Ureter (tissue), 1 donor: ENCODE measurements around the gene ATXN7L1. TPM values are rescaled to one million over a fixed set of nuclear protein-coding genes. Genes with fewer than 3 reads are reported as not detected.
"Not testable (repeated sequence)": the region's sequence is repeated elsewhere in the genome, so short reads cannot be mapped to it uniquely, and the experiment has no call there.

Source experiments
- DNase-seq: peaks from one replicate; pipeline ENCODE4 v3.0.0-alpha.2; 2020; ENCODE audit warnings: low spot score
- total RNA-seq: library from RNA; stranded (reverse); gene quantifications from one replicate; pipeline ENCODE4 v1.2.4, GENCODE V29; 2023
- donor health status: DM: yes; HTN: yes; CAD: no.

Gene ATXN7L1
- total RNA-seq, 1 donor from 2014 or later, result 31.6 TPM

DNA sequence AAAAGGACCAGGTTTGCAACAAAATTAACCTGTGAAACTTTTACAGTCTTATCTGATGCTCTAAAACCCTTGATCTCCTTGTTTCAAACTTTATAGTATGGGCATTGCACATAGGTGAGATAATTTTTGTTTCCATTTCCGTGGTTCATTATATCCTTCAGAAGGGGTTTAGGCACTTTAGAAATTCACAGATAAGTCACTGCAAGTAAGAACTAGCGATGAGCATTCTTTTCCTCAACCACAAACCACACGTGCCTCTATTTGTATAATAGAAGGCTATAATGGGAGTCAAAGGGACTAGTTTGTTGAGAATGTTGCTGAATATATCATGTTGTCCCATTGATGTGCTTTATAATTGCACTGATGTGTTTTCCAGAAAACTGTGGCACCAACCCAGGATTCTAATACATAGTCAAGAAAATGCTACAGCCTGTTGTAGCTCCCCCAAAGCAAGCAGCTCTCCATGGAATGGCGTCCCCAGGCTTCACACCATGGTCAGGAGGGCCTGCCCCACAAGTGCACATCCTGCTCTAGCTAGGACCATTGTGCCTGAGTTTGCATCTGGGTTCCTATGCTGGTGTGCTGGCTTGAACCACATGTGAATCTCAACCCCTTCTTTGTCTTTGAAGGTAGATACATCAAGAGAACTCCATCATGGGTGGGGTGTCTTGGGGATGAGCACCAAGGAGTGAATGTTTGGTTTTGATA lies 14.0 kb upstream of the ATXN7L1 start:
- DNase-seq, result no peak

DNA sequence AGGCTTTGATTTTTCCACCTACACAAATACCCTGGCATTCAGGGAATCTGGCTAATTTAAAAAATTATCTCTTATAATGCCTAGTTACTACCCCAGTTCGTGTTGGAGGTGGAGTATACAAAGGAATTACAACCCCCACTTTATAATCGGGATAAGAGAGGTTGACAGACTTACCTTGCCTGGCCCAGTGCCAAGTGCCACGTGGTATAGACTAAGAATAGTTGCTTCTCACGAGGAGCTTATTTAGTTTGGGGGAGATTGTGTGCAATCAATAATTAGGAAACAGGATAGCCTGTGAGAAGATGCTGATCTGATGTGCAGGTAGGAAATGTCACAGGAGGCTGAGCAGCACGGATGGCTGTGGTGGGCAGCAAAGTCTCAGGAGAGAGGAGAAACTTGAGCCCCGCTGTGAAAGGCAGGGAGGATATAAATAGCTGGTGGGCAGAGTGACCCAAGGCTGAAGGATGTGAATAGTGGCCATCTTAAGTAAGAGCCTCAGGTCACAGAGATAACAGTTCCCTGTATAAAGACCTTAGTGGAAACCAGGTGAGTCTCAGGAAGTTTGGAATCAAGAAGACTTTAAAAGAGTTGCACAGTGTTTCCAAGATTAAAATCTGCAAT lies 11.3 kb upstream of the ATXN7L1 start:
- no peak for DNase-seq

DNA sequence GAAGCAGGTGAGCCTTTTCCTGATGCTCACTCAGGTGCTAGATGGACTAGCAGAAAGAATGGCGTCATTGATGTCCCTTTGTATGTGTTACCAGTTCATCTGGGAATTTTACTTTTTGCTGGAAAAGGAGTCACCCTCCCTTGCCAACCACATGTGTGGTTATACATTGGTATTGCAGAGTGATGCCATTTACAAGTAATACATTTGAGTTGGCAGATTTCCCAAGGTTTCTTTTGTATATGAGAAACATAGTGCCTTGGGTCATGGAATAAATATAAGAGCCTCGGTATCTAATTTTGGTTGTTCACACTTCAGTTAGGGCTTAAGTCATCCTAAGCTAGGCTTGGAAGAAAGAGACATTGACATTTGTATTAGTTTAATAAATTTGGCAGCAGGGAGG lies 10.4 kb upstream of the ATXN7L1 start:
- DNase-seq, result no peak

DNA sequence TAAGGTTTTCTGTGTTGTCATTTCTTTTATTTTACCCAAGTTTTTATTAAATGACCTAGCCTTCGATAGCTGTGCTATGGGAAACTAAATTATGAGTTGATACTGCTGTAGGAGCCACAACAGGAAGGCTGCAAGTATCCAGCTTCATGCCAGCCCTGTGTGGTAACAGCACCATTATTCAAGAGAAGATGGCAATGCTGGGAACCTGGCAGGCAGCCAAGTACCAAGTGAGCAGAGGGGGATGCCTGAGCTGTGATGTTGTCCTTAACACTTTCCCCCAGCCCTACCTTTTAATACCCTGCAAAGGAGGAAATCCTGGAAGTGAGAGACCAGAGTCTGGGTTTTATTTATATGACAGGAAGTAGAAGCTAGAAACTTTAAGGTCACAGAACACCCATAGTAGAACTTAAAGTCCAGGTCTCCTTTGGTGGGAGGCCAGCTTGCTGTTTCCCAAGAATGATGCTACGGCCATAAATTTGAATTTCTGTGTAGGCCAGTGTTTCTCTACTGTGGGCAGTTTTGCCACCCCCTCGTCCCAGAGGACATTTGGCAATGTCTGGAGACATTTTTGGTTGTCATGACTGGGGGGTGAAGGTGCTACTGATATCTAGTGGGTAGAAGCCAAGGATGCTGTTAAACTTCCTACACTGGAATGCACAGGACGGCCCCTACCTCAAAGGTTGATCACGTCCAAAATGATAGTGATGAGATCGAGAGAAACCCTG lies 9.2 kb upstream of the ATXN7L1 start:
- DNase-seq, result no peak

DNA sequence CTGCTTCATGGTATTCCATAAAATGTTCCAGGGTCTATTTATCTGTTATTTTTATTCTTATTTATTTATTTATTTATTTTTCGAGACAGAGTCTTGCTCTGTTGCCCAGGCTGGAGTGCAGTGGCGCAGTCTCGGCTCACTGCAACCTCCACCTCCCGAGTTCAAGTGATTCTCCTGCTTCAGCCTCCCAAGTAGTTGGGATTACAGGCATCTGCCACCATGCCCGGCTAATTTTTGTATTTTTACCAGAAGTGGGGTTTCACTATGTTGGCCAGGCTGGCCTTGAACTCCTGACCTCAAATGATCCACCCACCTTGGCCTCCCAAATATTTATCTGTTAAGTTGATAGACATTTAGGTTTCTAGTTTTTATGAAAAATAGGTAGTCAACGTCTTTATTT lies 6.8 kb upstream of the ATXN7L1 start:
- DNase-seq, result not testable (repeated sequence)

DNA sequence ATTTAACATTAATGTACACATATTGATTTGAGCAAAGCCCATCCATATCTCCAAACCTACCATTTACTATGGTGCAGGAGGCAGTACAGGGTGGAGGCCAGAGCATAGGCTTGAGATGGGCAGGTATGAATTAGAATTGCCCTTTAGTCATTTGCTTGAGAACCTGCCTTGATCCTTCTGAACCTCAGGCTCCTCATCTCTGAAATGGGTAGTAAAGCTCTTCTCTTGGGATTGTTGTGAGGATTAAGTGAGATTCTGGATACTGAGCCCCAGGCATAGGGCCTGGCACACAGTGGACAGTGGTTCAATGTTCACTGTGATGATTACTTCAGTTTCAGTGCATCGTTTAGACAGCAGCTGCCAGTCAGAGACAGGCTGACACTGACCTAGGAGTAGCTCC lies 5.0 kb upstream of the ATXN7L1 start:
- DNase-seq, result no peak

DNA sequence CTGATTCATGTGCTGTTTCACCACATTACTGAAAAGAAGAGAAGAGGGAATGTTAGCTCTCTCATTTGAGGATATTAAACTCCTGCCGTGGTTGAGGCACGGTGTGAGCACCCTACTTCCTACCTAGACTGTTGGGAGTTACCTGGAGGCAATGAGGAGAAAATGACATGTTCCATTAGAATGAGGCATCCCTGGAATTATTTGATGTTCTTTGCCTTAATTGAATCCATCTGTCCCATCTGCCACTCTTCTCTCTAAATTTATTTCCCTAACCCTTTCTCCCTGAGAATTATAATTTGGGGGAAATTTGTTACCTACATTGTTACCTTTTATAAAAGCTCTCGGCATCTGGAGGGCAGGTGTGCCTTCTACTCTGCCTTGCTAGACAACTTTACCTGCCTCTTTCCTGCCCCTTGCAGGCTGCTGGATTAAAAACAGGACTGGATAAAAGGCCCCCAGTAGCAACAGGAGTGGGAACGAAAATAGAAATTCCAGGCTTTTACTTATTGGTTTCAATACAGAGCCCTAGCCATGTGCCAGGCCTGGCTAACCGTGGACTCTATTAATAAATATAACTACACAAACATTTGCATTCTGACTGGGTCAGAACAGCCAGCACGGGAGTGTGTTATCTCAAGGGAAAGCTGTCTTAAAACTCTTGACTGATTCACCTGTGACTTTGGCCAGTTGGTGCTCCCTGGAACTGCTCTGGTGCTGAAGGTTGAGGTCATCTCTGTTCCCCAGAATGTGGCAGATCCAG lies 4.4 kb upstream of the ATXN7L1 start:
- no peak for DNase-seq

DNA sequence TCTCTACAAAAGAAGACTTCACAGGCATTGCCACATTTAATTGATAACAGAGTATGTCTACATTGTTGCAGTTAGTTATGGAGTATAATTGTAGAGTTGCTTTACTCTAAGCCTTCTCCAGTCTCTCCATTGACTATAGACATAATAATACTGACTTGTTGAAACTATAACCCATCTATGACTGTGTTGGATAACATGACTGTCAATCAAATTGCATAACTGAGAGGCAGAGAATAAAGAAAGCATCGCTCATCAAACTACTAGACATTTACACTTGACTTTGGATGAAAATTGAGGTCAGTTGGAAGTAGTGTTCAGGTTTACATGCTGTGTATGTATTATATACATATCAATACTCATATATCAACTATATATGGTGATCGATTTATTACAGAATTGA lies 3.4 kb upstream of the ATXN7L1 start:
- DNase-seq, result no peak

DNA sequence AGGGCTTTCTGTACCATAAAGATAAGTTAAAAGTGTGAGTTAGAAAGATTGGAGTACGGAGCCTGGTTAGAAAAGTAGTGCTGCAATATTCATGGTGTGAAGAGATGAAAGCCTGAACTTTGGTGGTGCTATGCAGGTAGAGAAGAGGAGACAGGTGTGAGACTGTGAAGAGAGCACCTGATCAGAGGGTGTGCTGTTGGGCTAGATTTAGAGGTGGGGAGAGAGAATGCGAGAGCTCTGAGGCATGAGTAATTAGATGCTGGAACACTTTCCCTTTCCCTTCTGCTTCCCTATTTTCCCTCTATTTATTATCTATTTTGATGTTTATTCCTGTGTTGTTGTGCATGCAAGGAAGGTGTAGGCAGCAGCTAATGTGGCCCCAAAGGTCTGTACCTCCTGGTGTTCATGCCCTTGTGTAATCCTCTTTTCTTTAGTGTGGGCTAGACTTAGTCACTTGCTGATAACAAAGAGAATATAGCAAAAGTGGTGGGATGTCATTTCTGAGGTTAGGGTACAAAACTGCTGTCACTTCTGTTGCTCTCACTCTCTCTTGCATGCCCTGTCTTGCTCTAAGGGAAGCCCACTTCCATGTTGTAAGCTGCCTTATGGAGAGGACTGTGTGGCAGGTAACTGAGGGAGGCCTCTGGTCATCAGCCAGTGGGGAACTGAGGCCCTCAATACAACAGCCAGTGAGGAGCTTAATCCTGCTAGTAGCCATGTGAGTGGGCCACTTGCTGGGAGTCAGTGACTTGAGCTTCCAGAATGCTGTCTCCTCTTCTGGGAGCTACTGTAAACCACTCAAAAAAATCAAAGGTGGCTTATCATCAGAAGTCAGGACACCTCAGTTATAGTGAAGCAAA lies 2.6 kb upstream of the ATXN7L1 start:
- DNase-seq, result no peak

DNA sequence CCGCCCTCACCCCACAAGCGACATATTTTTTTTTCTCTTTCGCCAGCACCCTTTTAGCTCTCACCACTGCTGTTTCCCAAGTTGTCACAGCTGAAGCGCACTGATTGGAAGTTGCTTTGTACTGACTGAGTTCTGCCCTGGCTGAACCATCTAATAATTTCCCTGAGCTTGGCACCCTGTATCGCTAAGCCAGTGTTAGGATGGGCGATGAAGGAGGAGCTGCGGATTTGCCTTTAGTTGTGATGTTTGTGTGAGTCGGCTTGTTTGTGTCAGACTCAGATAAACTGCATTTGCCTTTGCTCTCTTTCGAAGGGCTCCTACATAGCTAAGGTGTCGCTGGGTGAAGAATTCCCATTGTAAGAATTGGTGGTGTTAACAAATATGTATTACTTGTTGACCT lies 1.3 kb upstream of the ATXN7L1 start:
- no peak for DNase-seq

DNA sequence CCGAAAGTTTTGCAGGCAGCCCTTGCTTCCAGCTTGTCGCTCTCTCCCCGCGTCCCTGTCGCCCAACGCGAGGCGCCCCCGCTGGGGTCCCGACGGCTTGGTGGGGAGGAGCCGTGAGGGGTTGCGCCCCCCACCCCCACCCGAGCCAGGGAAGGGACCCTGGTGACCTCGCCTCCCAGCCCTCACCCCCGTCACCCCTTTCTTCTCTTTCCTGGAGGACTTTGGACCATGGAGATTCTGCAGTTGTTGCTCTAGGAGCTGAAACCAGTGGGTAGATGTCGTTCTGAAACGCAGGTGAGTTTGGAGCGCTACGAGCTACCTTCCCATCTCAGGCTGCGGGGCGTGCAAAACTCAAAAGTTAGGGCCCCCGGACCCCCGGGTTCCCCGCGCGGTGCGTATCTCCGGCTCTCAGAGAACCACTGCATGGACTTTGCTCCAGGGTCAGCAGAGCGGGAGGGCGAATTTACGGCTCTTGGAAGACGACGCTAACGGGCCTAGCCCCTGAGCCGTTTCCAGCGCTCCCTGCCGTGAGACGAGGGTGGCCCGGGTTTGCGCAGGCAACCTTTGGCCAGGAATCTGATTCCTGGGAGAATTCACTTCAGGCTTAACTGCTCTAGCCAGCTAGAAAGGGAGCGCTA lies 684 bp upstream of the ATXN7L1 start:
- DNase-seq, result peak; percentile 49

DNA sequence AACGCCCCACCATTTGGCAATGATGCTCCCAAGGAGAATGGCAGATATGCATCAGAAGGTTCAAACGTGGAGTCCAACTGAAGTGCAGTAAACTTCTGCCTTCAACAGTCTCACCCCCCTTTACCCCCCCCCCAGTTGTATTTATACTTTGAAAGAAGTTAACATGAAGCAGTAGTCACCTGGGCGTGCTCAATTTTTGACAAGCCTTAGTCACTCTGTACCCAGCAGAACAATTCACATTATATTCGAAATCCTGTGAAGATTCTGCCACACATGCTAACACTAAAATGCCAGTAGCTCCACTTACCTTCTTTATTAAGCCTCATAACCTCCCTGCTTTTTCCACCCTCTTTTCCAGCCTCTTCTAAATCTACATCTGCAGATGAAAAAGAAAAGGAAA lies 894 bp downstream of the ATXN7L1 start:
- DNase-seq, result no peak

DNA sequence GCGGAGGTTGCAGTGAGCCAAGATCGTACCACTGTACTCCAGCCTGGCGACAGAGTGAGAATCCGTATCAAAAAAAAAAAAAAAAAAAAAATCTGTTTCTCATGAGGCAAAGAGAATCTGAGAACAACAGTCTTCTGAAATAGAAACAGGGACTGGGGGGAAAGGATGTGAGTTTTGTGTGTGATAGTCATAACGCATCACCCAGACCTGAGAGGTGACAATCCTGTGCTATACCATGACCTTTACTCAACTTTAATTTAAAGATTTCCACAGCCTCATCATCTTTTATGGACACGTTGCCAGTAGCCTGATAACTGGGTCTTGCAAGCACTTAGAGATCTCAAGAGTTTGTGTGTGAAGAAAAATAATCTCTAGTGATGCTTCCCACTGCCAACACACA lies 2.3 kb downstream of the ATXN7L1 start:
- DNase-seq, result no peak

DNA sequence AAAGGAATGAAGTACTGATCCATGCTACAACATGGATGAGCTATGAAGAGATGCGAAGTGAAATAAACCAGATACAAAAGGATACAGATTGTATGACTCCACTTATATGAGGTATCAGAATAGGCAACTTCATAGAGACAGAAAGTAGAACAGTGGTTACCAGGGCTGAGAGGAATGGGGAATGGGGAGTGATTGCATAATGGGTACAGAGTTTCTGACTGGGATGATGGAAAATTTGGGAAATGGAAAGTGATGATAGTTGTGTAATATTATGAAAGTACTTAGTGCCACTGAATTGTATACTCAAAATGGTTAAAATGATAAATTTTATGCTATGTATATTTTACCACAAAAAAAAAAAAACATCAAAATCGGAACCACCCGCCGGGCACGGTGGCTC lies 3.9 kb downstream of the ATXN7L1 start:
- no peak for DNase-seq

DNA sequence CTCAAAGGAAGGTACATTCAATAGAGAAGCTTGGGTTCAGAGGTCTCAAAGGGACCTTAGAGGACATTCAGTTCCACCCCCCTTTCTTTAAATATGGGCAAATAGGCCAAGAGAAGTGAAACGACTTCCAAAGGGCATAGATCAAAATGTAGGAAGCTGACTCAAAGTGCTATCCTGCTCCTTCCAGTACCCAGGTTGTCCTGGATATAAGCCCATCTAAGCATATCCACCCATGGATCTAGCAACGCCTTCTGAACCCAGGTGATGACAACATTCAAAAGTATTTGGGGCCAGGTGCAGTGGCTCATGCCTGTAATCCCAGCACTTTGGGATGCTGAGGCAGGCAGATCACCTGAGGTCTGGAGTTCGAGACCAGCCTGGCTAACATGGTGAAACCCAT lies 5.3 kb downstream of the ATXN7L1 start:
- DNase-seq, result no peak

DNA sequence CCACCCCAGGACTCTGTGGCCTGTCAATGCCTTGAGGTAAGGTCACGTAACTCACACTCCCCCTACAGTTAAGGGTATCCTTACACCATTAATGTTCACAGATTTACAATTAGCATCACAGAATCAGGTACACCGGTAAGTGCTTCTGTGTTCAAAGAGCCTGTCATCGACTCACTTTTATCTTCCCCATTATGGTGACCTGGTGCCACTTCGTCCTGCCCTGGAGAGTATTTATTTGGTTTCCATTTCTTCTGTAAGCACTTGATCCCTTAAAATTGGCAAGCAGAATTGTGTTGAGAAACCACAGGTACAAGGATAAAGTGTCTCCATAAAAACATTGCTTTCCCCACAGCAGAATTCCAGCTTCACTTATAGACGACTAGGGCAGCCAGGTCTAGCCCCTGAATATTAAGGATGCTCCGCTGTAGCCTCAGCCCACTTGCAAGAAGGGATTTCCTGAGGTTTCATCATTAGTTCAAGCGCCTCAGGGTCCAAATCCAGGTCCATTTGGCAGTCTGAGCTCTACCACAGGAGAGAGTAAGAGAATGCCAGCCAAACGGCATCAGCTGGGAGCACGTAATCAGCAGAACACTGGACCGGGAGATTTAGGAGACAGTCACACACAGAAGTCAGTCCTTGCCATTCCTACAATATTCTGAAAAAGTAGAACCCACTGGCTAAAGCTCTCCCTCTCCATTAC lies 10.1 kb downstream of the ATXN7L1 start:
- DNase-seq, result no peak

DNA sequence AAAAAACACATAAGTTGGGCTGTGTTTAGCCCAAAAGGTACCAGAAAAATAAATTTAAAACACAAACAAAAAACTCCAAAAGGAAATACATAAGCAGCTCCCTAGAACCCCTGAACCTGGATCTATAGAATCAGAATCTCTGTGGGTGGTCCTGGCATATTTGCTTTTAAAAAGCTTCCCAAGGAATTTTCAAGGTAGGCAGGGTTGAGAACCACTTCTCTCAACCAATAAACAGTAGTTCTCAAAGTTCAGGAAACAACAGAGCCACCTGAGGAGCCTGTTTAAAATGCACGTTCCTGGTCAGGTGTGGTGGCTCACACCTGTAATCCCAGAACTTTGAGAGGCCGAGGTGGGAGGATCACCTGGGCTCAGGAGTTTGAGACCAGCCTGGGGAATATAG lies 12.5 kb downstream of the ATXN7L1 start:
- DNase-seq, result no peak

DNA sequence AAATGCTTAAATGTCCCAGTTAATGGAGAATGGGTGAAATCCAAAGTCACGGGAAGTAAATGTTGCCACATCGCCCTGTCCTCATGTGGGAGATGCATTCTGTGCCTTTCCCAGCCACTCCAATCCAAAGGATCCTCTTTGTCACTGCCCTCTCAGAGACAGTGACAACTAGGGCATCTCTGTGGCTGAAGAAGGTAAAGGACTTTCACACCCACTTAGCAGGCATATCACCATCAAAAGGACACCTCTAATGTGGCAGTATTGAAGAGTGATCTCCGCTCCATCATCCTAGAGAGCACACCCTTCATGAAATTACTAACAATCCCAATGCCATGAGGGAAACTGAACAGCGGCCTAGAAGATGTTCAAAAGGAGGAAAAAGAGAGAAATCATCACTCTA lies 13.6 kb downstream of the ATXN7L1 start:
- no peak for DNase-seq

DNA sequence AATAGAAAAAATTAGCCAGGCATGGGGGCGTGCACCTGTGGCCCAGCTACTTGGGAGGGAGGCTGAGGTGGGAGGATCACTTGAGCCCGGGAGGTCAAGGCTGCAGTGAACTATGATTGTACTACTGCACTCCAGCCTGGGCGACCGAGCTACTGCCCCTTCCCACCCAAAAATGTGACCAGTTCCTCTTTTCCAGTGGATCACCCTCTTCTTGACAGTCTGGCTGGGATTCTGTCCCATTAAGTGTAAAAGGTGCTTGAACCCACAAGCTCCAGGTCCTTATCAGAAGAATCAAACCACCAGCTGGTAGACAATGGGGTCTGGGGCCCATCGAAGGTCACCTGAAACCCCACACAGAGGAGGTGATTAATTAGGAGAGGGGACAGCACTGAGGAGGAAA lies 14.1 kb downstream of the ATXN7L1 start:
- no peak for DNase-seq

DNA sequence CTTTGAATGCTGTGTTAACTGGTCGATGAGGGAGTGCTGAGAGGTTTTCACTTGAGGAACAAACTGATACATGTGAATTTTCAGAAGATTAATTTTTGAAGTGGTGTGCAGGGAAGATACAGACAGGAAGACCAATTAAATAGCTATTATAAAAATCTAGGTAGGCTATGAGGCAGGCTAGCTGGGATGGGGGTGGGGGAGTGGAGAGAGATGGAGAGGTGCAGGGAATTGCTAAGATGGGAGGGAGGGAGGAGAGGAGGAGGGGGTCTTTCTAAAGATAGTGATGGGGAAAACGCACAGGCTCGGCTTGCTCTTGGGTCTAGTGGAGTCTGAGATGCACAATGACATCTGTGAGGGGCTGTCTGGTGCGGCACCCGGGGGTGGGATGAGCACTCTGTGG lies 15.2 kb downstream of the ATXN7L1 start:
- no peak for DNase-seq
